GM10248 (cell line): ENCODE results near the gene RGS21.

ENCODE experiments used
- CTCF ChIA-PET: fragments of 300-600 bp; sonication (Branson Sonifier 250); formaldehyde crosslinking; extraction: SDS; loops from one replicate; lab custom pipeline; 2021; ENCODE audit warnings: antibody characterized with exemption; lab: Yijun Ruan, JAX
- POLR2A ChIA-PET: fragments of 350-650 bp; sonication (Branson Sonifier 250); formaldehyde crosslinking; extraction: SDS; loops from one replicate; lab custom pipeline; 2020; ENCODE audit warnings: antibody characterized with exemption; lab: Yijun Ruan, JAX
- DNase-seq: peaks from one replicate; pipeline ENCODE4 v3.0.0; 2012; ENCODE audit errors: extremely low spot score
- TF ChIP-seq, protein P1 (sequence below): IDR thresholded peaks from 2 replicates; pipeline ENCODE4 v1.5.1; 2012; ENCODE audit warnings: mild to moderate bottlenecking, low read depth; ENCODE audit errors: extremely low read depth, missing control alignments, control extremely low read depth

RGS21 gene

DNA sequence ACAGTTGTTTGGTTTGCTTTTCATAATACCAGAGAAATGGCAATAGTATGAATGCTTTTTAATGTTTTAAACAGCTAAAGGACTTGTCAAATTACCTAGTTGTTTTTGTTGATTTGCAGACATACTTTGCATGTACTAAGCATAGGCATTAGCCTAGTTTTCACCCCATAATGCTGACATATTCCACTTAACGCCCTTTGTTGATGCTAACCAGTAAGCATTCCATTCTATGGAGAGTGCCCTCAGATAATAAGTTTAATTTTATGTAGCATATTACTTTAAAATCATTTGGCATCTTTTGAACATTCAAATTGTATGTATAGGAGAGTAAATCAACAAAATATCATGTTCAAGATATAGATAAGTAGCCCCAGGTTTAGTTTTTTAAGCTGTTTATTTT is 32.5 kb downstream of the RGS21 start:
- no peak for DNase-seq
- POLR2A ChIA-PET = no interaction called here
- TF ChIP-seq, protein P1, sequence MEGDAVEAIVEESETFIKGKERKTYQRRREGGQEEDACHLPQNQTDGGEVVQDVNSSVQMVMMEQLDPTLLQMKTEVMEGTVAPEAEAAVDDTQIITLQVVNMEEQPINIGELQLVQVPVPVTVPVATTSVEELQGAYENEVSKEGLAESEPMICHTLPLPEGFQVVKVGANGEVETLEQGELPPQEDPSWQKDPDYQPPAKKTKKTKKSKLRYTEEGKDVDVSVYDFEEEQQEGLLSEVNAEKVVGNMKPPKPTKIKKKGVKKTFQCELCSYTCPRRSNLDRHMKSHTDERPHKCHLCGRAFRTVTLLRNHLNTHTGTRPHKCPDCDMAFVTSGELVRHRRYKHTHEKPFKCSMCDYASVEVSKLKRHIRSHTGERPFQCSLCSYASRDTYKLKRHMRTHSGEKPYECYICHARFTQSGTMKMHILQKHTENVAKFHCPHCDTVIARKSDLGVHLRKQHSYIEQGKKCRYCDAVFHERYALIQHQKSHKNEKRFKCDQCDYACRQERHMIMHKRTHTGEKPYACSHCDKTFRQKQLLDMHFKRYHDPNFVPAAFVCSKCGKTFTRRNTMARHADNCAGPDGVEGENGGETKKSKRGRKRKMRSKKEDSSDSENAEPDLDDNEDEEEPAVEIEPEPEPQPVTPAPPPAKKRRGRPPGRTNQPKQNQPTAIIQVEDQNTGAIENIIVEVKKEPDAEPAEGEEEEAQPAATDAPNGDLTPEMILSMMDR = no peak
- CTCF ChIA-PET = no interaction called here

DNA sequence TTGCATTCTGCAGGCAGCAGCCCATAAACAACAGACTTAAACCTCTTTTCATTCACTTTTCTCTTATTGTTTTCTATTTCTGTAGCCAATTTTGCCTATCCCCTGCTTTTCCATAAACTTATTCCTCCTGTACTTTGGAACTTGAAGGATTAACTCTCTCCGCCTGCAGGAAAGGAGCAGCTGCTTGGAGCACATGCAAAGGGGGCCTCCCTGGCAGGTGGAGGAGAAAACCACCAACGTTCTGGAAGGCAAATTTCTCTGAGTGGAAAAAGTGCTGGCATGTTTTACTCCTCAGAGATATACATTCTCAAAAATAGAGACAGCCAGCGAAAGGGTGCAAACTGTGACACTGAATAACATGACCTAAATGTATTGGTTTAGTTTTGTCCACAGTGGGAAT is 33.6 kb downstream of the RGS21 start:
- no peak for DNase-seq
- CTCF ChIA-PET = no interaction called here
- POLR2A ChIA-PET = no interaction called here
- TF ChIP-seq, protein P1 = no peak

GRCh38 chr1:192351550-192351949 is 34.8 kb downstream of the RGS21 start:
- no peak for DNase-seq
- TF ChIP-seq, protein P1 = no peak
- ChIA-PET CTCF (no interaction called here), POLR2A (no interaction called here)

- ChIA-PET CTCF (no interaction called here), POLR2A (no interaction called here)
- TF ChIP-seq, protein P1 = no peak
- DNase-seq = no peak
These were observed 41.1 kb downstream of the RGS21 start for GRCh38 chr1:192357924-192358323.

DNA sequence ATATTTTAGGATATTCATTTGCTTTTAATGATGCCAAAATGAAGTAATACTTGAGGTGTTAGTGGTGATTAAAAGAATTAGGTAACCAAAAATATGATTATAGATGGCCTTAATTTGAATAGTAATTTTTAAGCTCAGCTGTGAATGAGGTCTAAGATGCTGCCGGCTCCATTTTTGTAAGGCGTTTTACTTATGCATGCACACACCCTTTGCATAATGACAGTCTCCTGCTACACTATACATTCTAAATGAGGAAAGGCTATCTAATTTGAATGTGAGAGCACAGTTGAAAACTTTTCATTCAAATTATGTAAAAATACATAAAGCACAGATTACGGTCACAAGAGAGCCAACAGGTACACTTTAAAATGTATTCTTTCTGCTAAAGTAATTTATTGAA is 41.6 kb downstream of the RGS21 start:
- POLR2A ChIA-PET = no interaction called here
- DNase-seq = no peak
- TF ChIP-seq, protein P1 = no peak
- CTCF ChIA-PET = no interaction called here

DNA sequence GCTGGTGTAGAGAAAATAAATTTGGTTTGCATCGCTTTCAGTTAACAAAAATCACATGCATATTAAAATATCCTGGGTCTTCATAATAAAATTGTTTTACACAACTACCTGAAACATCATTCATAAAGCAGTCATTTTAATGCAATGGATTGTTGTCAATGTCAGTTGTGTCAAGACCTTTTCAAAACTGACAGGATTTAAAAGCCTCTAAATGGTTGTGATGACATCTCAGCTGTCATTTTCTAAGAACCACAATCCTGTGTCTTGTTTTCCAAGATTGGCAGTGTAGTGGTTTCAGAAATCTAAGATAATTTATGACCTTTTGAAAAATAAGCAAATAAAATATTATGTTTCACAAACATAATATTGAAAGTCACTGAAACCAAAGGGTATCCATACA is 42.0 kb downstream of the RGS21 start:
- TF ChIP-seq, protein P1 = no peak
- DNase-seq = no peak
- ChIA-PET POLR2A (no interaction called here), CTCF (no interaction called here)

DNA sequence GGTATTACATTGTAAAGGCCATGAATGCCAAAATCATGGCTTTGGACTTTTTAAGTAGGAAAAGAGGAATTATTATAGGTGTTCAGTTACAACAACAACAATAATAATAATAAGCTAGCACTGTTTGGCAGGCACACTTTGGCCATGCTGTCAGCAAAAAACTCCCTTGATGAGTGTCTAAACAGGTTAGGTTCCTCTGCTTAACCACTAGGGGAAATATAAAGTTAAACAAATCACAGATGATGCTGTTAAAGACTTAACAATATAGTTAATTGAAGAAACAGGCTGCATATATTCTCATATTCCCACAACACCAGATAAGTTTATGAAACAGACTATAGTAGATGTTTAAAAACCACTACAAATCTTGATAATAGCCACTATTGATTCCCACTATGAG is 46.4 kb downstream of the RGS21 start:
- no peak for DNase-seq
- CTCF ChIA-PET = interaction anchor here (1.0 kb wide), 1 partner anchor 10 kb away, joined by 3 read pairs; no protein-coding TSS in a partner anchor
- POLR2A ChIA-PET = no interaction called here
- TF ChIP-seq, protein P1 = no peak
